ENCODE data around the gene ZBTB7C.
A peak's percentile ranks its signal among the peaks of the same experiment; 100 is the strongest.

Gene ZBTB7C

DNA sequence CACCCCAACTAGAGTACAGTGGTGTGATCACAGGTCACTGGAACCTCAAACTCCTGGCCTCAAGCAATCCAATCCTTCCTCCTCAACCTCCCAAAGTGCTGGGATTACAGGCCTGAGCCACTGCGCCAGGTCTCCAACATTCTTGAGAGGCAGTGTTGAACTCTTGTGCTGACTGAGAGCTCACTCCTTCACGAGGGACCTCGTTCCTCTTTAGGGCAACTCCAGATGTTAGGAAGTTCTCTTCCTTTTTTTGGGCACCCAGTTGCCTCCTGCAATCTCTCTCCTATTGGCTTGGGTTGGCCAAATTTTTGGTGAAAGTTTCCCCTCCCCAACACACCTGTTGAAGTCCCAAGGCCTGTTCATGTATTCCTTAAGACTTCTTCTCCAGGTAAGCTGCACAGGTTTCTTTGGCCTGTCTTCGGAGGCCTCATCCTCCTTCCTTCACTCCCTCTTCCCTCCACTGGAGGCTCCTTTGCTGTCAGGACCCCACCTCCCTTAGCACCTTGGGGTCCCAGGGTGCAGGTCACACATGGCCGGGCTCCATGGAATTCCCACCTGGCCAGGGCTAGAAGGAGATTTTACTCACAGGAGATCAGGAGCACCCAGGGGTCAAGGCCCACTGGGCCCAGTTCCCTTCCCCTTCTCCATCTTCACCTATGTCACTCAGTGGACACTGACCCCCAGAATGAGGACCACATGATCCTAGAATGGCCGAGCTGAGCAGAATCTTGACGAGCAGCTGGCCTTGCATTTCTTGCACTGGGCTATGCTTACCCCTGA lies 384.1 kb downstream of the ZBTB7C start:
- H3K4me2 ChIP-seq (ENCODE audit: low read depth, low read length, poor library complexity, severe bottlenecking): no peak overlapping the region
- TF ChIP-seq CTCF (conservative IDR thresholded peaks at IDR 0.05; ENCODE audit: low read length) (no peak), EZH2phosphoT487 (IDR thresholded peaks at IDR 0.05; ENCODE audit: borderline replicate concordance) (no peak)
- H3K36me3 ChIP-seq (ENCODE audit: insufficient read depth, low read length): no peaks in the 10 kb centered on the region
- H2AFZ ChIP-seq (ENCODE audit: low read length): no peak overlapping the region
- H3K9me2 ChIP-seq (replicated peaks; ENCODE audit: low read depth, low read length): no peaks in the 10 kb centered on the region
- H3K79me2 ChIP-seq (ENCODE audit: insufficient read depth, low read length): no peaks in the 10 kb centered on the region
- no peaks in the 10 kb centered on the region for H3F3A ChIP-seq (ENCODE audit: low read depth)
- no peak overlapping the region for H3K9ac ChIP-seq (ENCODE audit: low read depth, low read length, poor library complexity, severe bottlenecking)
- H3K27me3 ChIP-seq (ENCODE audit: insufficient read depth, low read length, poor library complexity, severe bottlenecking): no peaks in the 10 kb centered on the region
- H3K9me3 ChIP-seq (ENCODE audit: insufficient read depth, low read depth, low read length): no peaks in the 10 kb centered on the region
- H4K20me1 ChIP-seq (ENCODE audit: insufficient read depth, low read length, poor library complexity, severe bottlenecking): no peaks in the 10 kb centered on the region
- H3K4me3 ChIP-seq (ENCODE audit: low read length, poor library complexity, severe bottlenecking): no peak overlapping the region
- H3K4me1 ChIP-seq (ENCODE audit: insufficient read depth, low read length, poor library complexity, severe bottlenecking): peaks cover 5% of the 10 kb centered on the region

- no peak for TF ChIP-seq CTCF (conservative IDR thresholded peaks at IDR 0.05; ENCODE audit: low read length)
- no peak for TF ChIP-seq EZH2phosphoT487 (IDR thresholded peaks at IDR 0.05; ENCODE audit: borderline replicate concordance)
- Histone ChIP-seq H2AFZ (ENCODE audit: low read length) (0 out of 2 replicates have a peak overlapping the region, but pooled peaks have one; percentile 6), H3K9me3 (ENCODE audit: insufficient read depth, low read depth, low read length) (no peaks in the 10 kb centered on the region), H3K9me2 (replicated peaks; ENCODE audit: low read depth, low read length) (no peaks in the 10 kb centered on the region), H3K4me3 (ENCODE audit: low read length, poor library complexity, severe bottlenecking) (no peak overlapping the region), H3K9ac (ENCODE audit: low read depth, low read length, poor library complexity, severe bottlenecking) (no peak overlapping the region), H3K79me2 (ENCODE audit: insufficient read depth, low read length) (no peaks in the 10 kb centered on the region), H3F3A (ENCODE audit: low read depth) (no peaks in the 10 kb centered on the region), H3K27me3 (ENCODE audit: insufficient read depth, low read length, poor library complexity, severe bottlenecking) (no peaks in the 10 kb centered on the region), H3K4me2 (ENCODE audit: low read depth, low read length, poor library complexity, severe bottlenecking) (no peak overlapping the region), H3K36me3 (ENCODE audit: insufficient read depth, low read length) (no peaks in the 10 kb centered on the region), H4K20me1 (ENCODE audit: insufficient read depth, low read length, poor library complexity, severe bottlenecking) (no peaks in the 10 kb centered on the region), H3K4me1 (ENCODE audit: insufficient read depth, low read length, poor library complexity, severe bottlenecking) (peaks cover 7% of the 10 kb centered on the region)
These were observed 385.1 kb downstream of the ZBTB7C start for GRCh38 chr18:48024009-48024512.

- Histone ChIP-seq H3F3A (ENCODE audit: low read depth) (no peaks in the 10 kb centered on the region), H4K20me1 (ENCODE audit: insufficient read depth, low read length, poor library complexity, severe bottlenecking) (no peaks in the 10 kb centered on the region), H3K79me2 (ENCODE audit: insufficient read depth, low read length) (no peaks in the 10 kb centered on the region), H3K4me1 (ENCODE audit: insufficient read depth, low read length, poor library complexity, severe bottlenecking) (peaks cover 11% of the 10 kb centered on the region), H3K9ac (ENCODE audit: low read depth, low read length, poor library complexity, severe bottlenecking) (no peak overlapping the region), H3K27me3 (ENCODE audit: insufficient read depth, low read length, poor library complexity, severe bottlenecking) (no peaks in the 10 kb centered on the region), H3K36me3 (ENCODE audit: insufficient read depth, low read length) (no peaks in the 10 kb centered on the region), H3K4me3 (ENCODE audit: low read length, poor library complexity, severe bottlenecking) (no peak overlapping the region), H2AFZ (ENCODE audit: low read length) (0 out of 2 replicates have a peak overlapping the region, but pooled peaks have one; percentile 6), H3K9me3 (ENCODE audit: insufficient read depth, low read depth, low read length) (no peaks in the 10 kb centered on the region), H3K9me2 (replicated peaks; ENCODE audit: low read depth, low read length) (no peaks in the 10 kb centered on the region), H3K4me2 (ENCODE audit: low read depth, low read length, poor library complexity, severe bottlenecking) (no peak overlapping the region)
- TF ChIP-seq CTCF (conservative IDR thresholded peaks at IDR 0.05; ENCODE audit: low read length) (peak; percentile 74), EZH2phosphoT487 (IDR thresholded peaks at IDR 0.05; ENCODE audit: borderline replicate concordance) (no peak)
These were observed 385.7 kb downstream of the ZBTB7C start for GRCh38 chr18:48023334-48024008.

All from Loucy (cell line).